Measurements from ENCODE around the gene SEC14L5.

SEC14L5 gene

DNA sequence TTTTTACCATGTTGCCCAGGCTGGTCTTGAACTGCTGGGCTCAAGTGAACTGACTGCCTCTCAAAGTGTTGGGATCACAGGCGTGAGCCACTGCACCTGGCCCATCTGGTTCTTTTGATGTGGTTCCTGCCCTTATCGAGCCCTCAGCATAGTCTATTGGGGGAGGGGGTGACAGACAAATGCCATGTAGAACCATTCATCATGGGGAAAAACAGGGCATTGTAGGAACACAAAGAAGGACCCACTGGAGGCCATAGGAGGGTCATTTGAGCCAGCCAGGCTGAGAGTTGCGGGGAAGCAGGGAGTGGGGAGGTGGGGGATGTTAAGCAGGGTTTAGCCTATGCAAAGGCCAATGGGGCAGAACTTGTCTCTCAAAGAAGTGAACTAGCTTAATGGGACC lies 11.9 kb downstream of the SEC14L5 start:
- no peaks in the 10 kb centered on the region for H3K9me3 ChIP-seq (ENCODE audit: insufficient read depth, low read length)
- H3K27me3 ChIP-seq (ENCODE audit: low read depth, low read length) = peaks cover 12% of the 10 kb centered on the region
- H2AFZ ChIP-seq (ENCODE audit: low read depth, low read length) = no peak overlapping the region
- peaks cover 5% of the 10 kb centered on the region; the same call in 1 of the 2 replicates for H3K4me1 ChIP-seq (ENCODE audit: low read length)
- TF ChIP-seq EZH2phosphoT487 (IDR thresholded peaks at IDR 0.05; ENCODE audit: low read depth) = no peak
- TF ChIP-seq CTCF (IDR thresholded peaks at IDR 0.05; ENCODE audit: low read depth, low read length) = no peak
- H3K4me2 ChIP-seq (ENCODE audit: low read length) = no peak overlapping the region
- no peaks in the 10 kb centered on the region for H3K36me3 ChIP-seq (replicated peaks; ENCODE audit: low read depth, low read length)
- H3K4me3 ChIP-seq (ENCODE audit: low read length) = no peak overlapping the region
- H4K20me1 ChIP-seq (ENCODE audit: insufficient read depth, low read length) = no peaks in the 10 kb centered on the region
- H3K9ac ChIP-seq (ENCODE audit: low read length) = no peak overlapping the region
- no peaks in the 10 kb centered on the region for H3K79me2 ChIP-seq (ENCODE audit: low read length)
- no peak overlapping the region for H3K27ac ChIP-seq (ENCODE audit: low read length)

DNA sequence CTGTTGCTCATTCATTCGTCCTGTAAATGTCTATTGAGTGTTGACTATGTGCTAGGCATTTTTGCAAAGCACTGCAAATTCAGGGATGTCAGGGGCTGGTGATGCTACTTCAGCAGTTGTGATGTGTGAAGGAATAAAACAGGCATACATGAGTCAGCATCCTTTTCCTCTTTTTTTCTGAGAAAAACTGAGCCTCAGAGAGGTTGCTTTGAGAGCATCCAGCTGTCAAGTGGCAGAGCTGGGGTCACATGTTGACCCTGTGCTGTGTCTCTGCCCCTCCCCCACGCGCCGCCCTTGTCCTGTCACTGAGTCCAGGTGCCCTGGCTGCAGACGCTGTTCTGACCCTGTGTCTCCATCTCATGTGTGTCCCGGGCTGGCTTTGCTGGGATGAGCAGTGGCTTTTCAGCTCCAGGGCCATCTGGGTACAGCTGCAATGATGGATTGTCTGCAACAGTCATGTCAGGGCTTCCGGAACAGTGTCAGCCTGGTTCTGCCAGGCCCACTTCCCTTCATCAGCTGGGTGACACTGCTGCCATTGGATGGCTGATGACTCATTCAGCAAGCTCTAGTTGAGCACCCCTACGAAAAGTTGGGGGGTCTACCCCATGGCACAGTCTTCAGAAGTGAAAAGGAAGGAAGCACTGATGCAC lies 14.9 kb downstream of the SEC14L5 start:
- TF ChIP-seq CTCF (IDR thresholded peaks at IDR 0.05; ENCODE audit: low read depth, low read length) (no peak), EZH2phosphoT487 (IDR thresholded peaks at IDR 0.05; ENCODE audit: low read depth) (no peak)
- Histone ChIP-seq H3K4me2 (ENCODE audit: low read length) (no peak overlapping the region), H3K27ac (ENCODE audit: low read length) (no peak overlapping the region), H3K27me3 (ENCODE audit: low read depth, low read length) (peaks cover 12% of the 10 kb centered on the region), H4K20me1 (ENCODE audit: insufficient read depth, low read length) (peaks cover 3% of the 10 kb centered on the region; the same call in 1 of the 2 replicates), H3K4me1 (ENCODE audit: low read length) (peaks cover 19% of the 10 kb centered on the region), H3K9me3 (ENCODE audit: insufficient read depth, low read length) (no peaks in the 10 kb centered on the region), H3K9ac (ENCODE audit: low read length) (no peak overlapping the region), H3K79me2 (ENCODE audit: low read length) (no peaks in the 10 kb centered on the region), H3K4me3 (ENCODE audit: low read length) (no peak overlapping the region), H2AFZ (ENCODE audit: low read depth, low read length) (no peak overlapping the region), H3K36me3 (replicated peaks; ENCODE audit: low read depth, low read length) (peaks cover 3% of the 10 kb centered on the region)

- Histone ChIP-seq H3K9me3 (ENCODE audit: insufficient read depth, low read length) (no peaks in the 10 kb centered on the region), H3K4me2 (ENCODE audit: low read length) (peak overlapping the region; percentile 52), H3K4me1 (ENCODE audit: low read length) (peaks cover 19% of the 10 kb centered on the region), H3K27me3 (ENCODE audit: low read depth, low read length) (peaks cover 19% of the 10 kb centered on the region), H3K36me3 (replicated peaks; ENCODE audit: low read depth, low read length) (peaks cover 3% of the 10 kb centered on the region), H3K27ac (ENCODE audit: low read length) (peak overlapping the region; percentile 44), H3K79me2 (ENCODE audit: low read length) (no peaks in the 10 kb centered on the region), H4K20me1 (ENCODE audit: insufficient read depth, low read length) (peaks cover 3% of the 10 kb centered on the region; the same call in 1 of the 2 replicates), H3K9ac (ENCODE audit: low read length) (no peak overlapping the region), H3K4me3 (ENCODE audit: low read length) (no peak overlapping the region), H2AFZ (ENCODE audit: low read depth, low read length) (no peak overlapping the region)
- TF ChIP-seq EZH2phosphoT487 (IDR thresholded peaks at IDR 0.05; ENCODE audit: low read depth) (no peak), CTCF (IDR thresholded peaks at IDR 0.05; ENCODE audit: low read depth, low read length) (no peak)
Observed at GRCh38 chr16:4976079-4976478, 17.9 kb downstream of the SEC14L5 start.

GRCh38 chr16:4976611-4977145 lies 18.5 kb downstream of the SEC14L5 start:
- Histone ChIP-seq H2AFZ (ENCODE audit: low read depth, low read length) (no peak overlapping the region), H3K9me3 (ENCODE audit: insufficient read depth, low read length) (no peaks in the 10 kb centered on the region), H3K27me3 (ENCODE audit: low read depth, low read length) (peaks cover 14% of the 10 kb centered on the region), H3K4me1 (ENCODE audit: low read length) (peaks cover 19% of the 10 kb centered on the region), H3K9ac (ENCODE audit: low read length) (no peak overlapping the region), H3K4me3 (ENCODE audit: low read length) (no peak overlapping the region), H3K4me2 (ENCODE audit: low read length) (peak overlapping the region; percentile 52), H3K27ac (ENCODE audit: low read length) (peak overlapping the region; percentile 25; the same call in 1 of the 2 replicates), H4K20me1 (ENCODE audit: insufficient read depth, low read length) (peaks cover 3% of the 10 kb centered on the region; the same call in 1 of the 2 replicates), H3K36me3 (replicated peaks; ENCODE audit: low read depth, low read length) (peaks cover 3% of the 10 kb centered on the region), H3K79me2 (ENCODE audit: low read length) (no peaks in the 10 kb centered on the region)
- TF ChIP-seq CTCF (IDR thresholded peaks at IDR 0.05; ENCODE audit: low read depth, low read length) (no peak), EZH2phosphoT487 (IDR thresholded peaks at IDR 0.05; ENCODE audit: low read depth) (no peak)

Measured in OCI-LY3 (cell line).